OCI-M2 (cell line): ENCODE data around the gene COX7A2L.
"Not testable (repeated sequence)": the region's sequence is repeated elsewhere in the genome, so short reads cannot be mapped to it uniquely, and the experiment has no call there.

Experiments
- DNase-seq: peaks from one replicate; lab custom pipeline; 2025; ENCODE audit not compliant: unreplicated experiment; lab: John Stamatoyannopoulos, UW

COX7A2L gene

DNA sequence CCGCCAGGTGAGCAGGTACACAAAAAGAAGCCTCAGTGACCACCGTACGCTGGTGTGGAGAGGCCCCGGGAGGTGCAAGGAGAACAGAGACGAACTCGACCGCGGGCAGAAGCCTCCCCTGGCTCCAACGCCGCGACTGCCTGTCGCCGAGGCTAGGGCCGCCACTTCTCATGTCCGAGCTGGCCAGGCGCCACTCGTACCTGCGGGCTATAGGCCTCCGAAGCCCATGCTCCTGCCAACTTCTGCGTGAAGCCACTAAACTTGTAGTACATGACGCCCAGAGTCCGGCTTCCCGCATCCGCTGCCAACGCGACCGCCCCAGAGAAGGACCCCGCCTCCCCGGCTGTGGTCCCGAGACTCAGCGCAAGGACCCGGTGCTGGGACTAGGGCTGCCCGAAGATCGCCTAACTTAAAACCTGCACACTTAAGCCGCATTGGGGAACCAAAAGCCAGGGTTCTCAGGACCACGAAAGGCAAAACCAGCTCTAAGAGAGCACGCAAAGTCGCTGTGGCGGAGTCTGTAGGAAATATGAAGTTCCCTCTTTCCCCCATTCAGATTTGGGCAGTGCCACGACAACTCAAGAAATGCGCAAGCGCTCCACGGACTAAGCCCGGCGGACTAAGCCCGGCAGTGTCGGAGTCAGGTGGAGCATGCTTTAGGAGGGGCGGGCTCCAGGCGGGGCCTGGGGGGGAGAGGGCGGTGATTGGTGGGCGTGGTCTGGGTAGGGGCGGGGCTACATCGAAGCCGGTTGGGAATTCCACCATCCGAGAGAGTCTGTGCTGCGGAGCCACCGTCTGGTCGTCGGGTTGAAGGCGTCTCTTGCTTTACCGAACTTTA, at the start of gene COX7A2L:
TSS of gene COX7A2L (minus strand) at position 328 of the 838 bp plus-strand sequence. CDS start at position 272, 56 bp downstream.
- DNase-seq = peak; percentile 88

DNA sequence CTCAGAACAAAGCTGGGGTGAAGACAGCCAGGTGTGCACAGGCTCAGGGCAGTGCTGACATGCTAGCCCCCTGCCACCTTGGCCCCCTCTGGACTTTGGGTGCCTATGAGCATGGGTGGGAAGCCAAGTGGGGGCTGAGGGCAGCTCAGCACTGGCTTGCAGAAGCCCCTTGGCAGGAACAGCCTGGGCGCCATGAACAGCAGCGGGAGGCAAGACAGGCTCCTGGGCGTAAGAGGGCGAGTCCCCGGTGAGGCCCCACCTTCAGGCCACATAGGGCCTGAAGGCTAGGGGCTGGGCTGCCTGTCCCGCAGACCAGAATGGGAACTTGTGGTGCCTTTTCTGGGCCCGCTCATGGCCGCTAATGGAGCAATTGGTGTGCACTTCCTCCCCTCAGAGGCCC, 47.0 kb upstream of the COX7A2L start:
- DNase-seq = no peak

- DNase-seq = no peak
Measured at GRCh38 chr2:42407476-42407875, 46.5 kb upstream of the COX7A2L start.

DNA sequence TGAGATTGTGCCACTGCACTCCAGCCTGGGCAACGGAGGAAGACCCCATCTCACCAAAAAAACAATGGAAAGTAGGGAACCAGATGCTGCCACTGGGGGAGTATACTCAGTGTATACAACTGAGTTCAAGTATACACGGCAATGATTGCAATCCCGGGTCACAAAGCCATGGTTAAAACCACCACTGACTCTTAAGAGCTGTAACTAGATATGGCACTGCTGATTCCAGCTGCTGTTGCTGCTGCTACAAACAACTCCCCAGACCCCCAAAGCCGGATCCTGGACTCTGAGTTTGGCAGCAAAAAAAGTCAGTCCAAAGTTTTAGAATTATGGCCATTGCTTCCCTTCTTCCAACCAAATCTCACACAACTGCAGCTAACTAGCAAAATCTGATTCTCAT, 43.7 kb upstream of the COX7A2L start:
- DNase-seq = no peak

GRCh38 chr2:42401773-42402172, 40.8 kb upstream of the COX7A2L start:
- no peak for DNase-seq

DNA sequence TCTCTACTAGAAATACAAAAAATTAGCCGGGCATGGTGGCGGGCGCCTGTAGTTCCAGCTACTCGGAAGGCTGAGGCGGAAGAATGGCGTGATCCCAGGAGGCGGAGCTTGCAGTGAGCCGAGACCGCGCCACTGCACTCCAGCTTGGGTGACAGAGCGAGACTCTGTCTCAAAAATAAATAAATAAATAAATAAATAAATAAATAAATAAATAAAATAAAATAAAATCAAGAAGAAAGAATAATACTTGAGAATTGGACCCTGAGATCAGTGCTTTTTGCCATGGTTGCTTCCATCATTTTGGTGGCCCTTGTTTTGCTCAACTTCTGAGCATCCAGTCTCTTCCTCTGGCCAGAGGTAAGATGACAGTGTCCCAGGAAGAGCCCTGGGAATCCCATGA, 37.0 kb upstream of the COX7A2L start:
- DNase-seq = not testable (repeated sequence)

GRCh38 chr2:42393320-42393719, 32.3 kb upstream of the COX7A2L start:
- DNase-seq = not testable (repeated sequence)

- DNase-seq = no peak
Measured at GRCh38 chr2:42392191-42392590, 31.2 kb upstream of the COX7A2L start.

DNA sequence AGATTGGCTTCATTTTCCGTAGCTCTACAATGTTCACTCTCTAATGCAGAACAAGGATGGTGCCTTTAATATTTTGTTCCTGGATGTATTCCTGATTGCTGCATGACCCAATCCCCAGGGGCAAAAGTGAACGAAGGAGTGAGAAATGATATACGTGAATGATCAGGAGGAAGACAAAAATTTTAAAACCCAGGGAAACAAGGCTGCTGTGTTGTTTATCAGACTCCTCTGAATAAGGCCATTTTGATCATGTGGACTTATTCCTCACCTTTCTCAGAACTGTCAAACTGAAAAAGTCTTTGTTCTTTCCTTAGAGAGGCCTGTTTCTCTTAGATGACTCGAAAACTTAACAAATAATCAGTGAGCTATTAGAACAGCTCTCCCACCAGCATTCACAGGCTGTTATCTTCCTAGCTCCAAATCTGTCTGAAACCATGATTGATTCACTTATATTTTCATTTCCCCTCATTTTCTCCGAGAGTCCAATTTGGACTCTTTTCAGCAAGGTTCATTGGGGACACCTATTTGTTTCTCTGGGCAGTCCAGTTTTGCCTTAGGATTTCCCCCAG, 29.5 kb upstream of the COX7A2L start:
- no peak for DNase-seq

- no peak for DNase-seq
Measured at GRCh38 chr2:42386682-42387081, 25.7 kb upstream of the COX7A2L start.

GRCh38 chr2:42385225-42385624, 24.2 kb upstream of the COX7A2L start:
- no peak for DNase-seq

DNA sequence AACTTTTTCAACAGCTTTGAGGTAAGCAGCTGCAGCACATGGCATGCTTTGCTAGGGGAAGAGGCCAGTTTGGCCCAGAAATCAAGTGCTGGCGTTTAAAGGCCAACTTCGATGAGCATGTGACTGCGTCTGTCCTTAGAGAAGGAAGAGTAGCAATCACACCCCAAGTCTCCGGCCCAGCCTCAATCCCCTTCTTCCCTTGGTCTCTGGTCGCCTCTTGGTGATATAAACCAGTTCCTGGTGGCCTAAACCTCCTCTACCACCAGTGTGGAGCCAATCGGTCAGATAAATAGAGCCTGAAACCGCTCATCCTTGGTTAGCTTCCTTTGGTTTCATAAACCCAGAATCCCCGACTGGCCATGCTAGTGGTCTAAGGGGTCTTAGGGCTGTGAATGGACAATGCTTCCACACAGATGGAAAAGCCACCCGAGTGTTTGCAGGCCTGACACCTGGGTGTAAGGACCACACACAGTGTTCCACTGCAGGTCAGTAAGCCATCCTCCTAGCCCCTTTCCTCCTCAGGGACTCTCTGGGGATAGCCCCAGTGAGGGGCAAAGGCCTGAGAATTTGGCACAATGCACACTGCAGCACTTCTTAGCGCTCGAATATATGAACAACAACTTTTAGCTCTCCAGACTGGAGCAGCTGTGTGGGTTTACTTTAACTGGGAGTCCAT, 23.0 kb upstream of the COX7A2L start:
- DNase-seq = no peak

DNA sequence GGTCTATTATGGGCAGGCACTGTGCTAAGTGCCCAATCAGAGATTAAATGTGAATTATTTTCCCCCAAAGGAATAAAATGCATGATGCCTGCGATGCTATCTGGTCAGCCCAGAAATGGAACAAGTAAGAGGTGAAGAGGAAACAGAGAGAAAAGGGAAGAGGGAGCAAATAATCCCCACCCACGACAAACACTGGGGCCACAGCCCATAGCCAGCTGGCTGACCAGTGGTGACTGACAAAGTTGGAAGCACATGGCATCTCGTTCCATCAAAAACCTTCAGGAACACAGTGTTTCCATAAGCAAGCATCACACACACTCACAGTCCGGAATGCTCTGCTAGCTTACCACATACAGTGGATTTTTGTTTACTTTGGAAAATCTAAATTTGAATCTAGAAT, 21.1 kb upstream of the COX7A2L start:
- no peak for DNase-seq

DNA sequence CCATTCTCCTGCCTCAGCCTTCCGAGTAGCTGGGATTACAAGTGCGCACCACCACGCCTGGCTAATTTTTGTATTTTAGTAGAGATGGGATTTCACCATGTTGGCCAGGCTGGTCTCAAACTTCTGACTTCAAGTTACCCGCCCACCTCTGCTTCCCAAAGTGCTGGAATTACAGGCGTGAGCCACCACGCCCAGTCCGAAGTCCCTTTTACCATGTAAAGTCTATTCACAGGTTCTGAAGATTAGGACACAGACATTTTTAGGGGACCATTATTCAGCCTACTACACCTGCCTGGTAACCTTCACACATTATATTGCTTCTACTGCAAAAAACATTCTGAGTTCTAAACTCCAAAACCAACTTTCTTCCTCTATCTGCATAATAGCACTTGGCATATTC, 19.0 kb upstream of the COX7A2L start:
- not testable (repeated sequence) for DNase-seq

DNA sequence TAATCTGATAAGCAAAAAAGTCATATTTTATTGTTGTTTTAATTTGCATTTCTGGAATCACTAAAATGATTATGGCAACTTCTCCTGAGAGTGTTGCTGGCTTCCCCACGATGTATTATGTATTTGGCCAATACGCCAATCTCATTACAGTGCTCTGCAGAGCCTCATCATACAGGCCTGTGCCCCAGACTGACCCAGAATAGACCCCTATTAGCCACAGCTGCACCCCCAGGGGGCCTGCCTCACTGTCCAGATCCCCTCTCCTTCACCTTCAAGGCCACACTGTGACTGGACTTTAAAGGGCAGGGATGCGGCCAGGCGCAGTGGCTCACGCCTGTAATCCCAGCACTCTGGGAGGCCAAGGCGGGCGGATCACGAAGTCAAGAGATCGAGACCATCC, 17.4 kb upstream of the COX7A2L start:
- no peak for DNase-seq

DNA sequence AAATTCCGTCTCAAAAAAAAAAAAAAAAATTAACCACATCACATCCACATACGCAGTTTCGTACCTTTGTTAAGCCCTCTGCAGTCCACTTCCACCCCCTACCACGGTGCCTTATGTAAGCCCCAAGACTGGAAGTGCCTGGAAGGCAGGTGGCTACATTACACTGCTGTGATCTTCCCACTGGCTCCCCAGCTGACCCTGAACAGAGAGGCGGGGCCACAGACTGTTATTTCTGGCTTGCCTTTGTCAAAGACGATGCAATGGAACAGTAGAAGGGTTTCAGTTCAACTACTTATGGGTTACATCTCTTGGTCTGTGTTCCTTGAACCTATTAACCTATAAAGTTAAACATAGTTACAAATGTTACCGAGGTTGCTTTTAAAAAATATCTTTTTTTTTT, 15.7 kb upstream of the COX7A2L start:
- no peak for DNase-seq

DNA sequence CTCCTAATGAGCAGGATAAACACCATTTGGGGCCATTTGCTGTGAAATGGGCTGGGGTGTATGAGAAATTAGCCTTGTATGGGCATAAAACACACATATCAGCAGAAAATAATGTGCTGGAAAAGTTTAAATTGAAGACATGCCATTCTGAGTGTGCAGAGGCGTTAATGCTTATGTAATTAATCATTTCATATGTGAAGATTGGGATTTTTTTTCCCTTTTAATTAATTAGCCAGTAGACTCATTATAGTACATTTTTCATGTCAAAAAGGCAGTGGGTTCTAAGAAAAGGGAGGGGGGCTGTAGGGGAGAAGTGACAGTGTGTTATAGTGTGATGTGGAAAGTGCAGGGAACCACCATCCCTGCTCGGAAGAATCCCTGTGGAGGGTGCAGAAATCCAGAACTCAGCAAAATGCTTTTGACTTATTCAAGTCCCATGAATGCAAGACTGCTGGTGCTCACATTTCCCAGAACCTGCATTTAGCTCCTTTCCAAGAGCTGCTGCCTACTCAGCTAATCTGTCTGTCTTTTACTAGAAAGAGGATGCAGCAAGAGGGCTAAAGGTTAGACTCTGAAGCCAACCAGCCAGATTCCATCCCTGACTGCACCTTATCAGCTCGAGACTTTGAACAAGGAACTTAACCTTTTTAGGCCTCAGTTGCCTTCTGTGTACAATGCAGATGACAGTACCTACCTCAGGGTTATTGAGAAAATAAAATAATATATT, 11.6 kb upstream of the COX7A2L start:
- no peak for DNase-seq

GRCh38 chr2:42371611-42372473, 10.8 kb upstream of the COX7A2L start:
- DNase-seq = no peak

- no peak for DNase-seq
Measured at GRCh38 chr2:42369532-42370229, 8.7 kb upstream of the COX7A2L start.
